ENCODE results near the gene DCC. TPM values are rescaled to one million over a fixed set of nuclear protein-coding genes. Genes with fewer than 3 reads are reported as not detected.

DCC gene
- total RNA-seq, 1 donor from 2014 or later: not detected

DNA sequence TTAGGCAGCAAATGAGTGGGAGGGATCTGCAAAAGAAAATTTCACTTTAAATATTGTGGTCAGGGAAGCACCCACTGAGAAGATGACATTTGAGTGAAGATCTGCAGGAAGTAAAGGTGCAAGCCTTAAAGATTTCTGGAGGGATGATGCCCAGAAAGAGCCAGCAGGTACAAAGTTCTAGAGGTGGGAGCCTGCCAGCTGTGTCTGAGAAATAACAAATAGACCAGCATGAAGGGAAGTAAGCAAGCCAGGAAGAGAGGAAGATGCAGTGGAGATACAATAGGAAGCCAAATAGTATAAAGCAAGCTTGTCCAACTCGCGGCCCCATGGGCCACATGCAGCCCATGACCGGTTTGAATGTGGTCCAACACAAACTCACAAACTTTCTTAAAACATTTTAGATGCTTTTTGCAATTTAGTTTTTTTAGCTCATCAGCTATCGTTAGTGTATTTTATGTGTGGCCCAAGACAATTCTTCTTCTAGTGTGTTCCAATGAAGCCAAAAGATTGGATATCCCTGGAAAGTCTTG is 489.9 kb downstream of the DCC start:
- TF ChIP-seq, protein P1, sequence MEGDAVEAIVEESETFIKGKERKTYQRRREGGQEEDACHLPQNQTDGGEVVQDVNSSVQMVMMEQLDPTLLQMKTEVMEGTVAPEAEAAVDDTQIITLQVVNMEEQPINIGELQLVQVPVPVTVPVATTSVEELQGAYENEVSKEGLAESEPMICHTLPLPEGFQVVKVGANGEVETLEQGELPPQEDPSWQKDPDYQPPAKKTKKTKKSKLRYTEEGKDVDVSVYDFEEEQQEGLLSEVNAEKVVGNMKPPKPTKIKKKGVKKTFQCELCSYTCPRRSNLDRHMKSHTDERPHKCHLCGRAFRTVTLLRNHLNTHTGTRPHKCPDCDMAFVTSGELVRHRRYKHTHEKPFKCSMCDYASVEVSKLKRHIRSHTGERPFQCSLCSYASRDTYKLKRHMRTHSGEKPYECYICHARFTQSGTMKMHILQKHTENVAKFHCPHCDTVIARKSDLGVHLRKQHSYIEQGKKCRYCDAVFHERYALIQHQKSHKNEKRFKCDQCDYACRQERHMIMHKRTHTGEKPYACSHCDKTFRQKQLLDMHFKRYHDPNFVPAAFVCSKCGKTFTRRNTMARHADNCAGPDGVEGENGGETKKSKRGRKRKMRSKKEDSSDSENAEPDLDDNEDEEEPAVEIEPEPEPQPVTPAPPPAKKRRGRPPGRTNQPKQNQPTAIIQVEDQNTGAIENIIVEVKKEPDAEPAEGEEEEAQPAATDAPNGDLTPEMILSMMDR (conservative IDR thresholded peaks at IDR 0.05; ENCODE audit: low read depth, low read length): no peak
- no peak overlapping the region for H3K4me3 ChIP-seq (ENCODE audit: low read depth, low read length)
- DNase-seq (ENCODE audit: low read depth): no peak

DNA sequence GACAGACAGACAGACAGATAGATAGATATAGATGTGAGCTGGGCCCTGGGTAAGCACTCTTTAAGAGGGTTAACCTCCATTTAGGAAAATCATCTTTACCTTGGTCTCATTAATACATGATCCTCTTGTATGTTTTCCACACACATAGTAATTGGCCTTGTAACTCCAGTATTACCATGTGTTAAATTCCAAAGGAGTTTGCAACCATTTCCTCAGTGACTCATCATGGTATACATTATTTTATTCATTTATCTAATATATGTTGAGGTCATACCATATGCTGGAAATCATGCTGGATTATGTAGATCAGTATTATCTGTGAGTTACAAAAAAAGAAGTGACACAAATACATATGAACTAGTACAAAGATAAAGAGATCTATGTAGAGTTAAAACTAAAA is 504.3 kb downstream of the DCC start:
- DNase-seq (ENCODE audit: low read depth): no peak
- TF ChIP-seq, protein P1 (conservative IDR thresholded peaks at IDR 0.05; ENCODE audit: low read depth, low read length): no peak
- no peak overlapping the region for H3K4me3 ChIP-seq (ENCODE audit: low read depth, low read length)

DNA sequence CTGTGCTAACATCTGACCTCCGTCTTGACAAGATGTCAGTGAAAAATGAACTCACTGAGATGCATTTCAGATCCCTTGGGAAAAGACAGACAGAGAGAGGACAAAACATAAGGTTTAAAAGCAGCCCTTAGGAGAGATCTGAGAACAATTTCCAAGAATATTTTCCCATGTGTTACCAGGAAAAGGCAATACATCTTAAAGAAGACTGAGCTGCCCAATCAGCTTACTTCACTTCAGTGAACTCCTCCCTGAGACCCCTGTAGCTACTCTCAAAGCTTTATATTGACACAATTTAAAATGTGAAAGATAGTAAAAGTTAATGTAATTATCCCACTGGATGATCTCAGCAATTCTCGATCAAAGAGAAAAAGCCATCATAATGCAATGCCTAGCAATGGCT is 505.0 kb downstream of the DCC start:
- DNase-seq (ENCODE audit: low read depth): no peak
- no peak overlapping the region for H3K4me3 ChIP-seq (ENCODE audit: low read depth, low read length)
- TF ChIP-seq, protein P1 (conservative IDR thresholded peaks at IDR 0.05; ENCODE audit: low read depth, low read length): no peak

DNA sequence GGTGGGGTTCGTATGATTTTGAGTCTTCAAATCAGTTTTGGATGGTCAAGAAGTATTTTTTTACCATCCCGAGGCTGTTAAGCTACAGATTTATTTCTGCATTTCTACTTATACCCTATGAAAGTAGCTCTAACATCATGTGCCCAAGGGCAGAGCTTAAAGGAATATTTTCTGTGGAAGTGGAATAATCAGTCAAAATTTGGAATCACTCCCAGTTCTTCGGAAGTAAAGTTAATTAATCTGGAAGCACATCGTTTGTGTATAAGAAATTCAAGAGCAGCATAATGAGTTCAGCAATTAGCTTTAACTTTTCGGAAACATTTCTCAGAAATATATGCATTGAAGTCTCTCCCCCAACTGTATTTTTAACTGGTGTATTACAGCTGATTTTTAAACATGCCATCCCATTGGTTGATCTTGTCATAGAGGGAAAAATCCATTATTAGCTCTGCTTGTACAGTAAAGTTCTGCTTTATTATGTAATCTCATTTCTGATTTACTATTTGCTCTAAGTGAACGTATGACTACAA is 510.1 kb downstream of the DCC start:
- TF ChIP-seq, protein P1 (conservative IDR thresholded peaks at IDR 0.05; ENCODE audit: low read depth, low read length): no peak
- H3K4me3 ChIP-seq (ENCODE audit: low read depth, low read length): no peak overlapping the region
- DNase-seq (ENCODE audit: low read depth): no peak

DNA sequence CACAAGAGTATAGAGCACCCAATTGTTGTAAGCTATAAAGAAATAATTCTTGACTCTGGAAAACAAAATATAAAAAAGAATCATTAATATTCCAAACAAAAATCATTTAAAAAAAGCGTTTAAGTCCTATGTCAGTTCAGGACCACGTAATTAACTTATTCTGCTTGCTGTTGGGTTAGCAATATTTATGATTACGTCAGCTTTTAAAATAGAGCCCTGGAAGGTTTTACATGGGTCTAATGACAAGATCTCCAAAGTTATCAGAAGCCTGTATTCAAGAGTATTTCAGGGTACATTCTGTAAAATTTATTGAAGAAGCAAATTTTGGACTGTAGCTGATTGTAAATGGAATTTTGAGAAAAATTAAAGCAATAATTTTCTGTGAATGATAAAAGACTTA is 521.6 kb downstream of the DCC start:
- no peak overlapping the region for H3K4me3 ChIP-seq (ENCODE audit: low read depth, low read length)
- TF ChIP-seq, protein P1 (conservative IDR thresholded peaks at IDR 0.05; ENCODE audit: low read depth, low read length): no peak
- no peak for DNase-seq (ENCODE audit: low read depth)

DNA sequence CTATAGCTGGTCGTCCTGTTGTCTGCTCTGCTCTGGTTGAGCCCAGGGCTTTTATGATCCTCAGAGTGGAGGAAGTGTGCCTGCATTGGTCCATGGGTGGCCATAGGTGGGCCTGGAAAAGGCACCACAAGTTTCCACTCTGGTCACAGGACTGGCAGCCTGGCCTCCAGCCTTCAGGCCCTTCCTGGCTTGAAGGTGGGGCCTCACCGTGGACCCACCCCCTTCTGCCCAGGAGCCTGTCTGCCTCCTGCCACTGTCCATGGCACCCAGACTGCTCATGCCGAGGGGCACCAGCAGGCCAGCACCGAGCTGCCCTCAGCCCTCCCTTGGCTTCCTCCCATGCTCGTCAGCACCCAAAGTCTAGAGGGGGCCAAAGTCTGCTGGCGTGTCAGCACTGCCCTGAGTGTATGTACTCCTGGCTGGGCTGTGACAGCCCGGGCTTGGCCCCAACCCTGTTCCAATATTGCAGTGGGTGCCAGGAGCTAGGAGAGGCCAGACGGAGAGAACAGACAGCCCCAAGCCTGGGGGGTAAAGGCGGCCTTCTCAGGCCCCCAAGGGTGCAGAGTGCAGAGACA is 529.4 kb downstream of the DCC start:
- TF ChIP-seq, protein P1 (conservative IDR thresholded peaks at IDR 0.05; ENCODE audit: low read depth, low read length): no peak
- DNase-seq (ENCODE audit: low read depth): no peak
- H3K4me3 ChIP-seq (ENCODE audit: low read depth, low read length): no peak overlapping the region

Data from epithelial cell of proximal tubule (primary cell).